Omental fat pad (tissue), 4 donors: ENCODE results near the gene TGFBR2. TPM values are rescaled to one million over a fixed set of nuclear protein-coding genes. Genes with fewer than 3 reads are reported as not detected.

Experiments used
- ATAC-seq: fragments of 150-250 bp; one replicate; pipeline ENCODE4 v1.9.1; 2016; ENCODE audit warnings: mild to moderate bottlenecking, moderate library complexity; ENCODE audit not compliant: low FRiP score
- DNase-seq: peaks from one replicate; pipeline ENCODE4 v3.0.0-alpha.2; 2019; ENCODE audit warnings: low spot score
- total RNA-seq, 4 donors: library from RNA; depleted of rRNA; stranded (reverse); fragments of >200 nt; gene quantifications; one replicate each; pipeline ENCODE4 v1.1.0, GENCODE V29; 2016
- TF ChIP-seq, protein P1 (sequence below), 3 donors: fragments of 450-650 bp; IDR thresholded peaks; one replicate each; pipeline ENCODE4 v1.5.1; 2016 to 2017; ENCODE audit warnings: antibody characterized with exemption in 3 of 3, mild to moderate bottlenecking in 3 of 3, moderate library complexity in 2 of 3

The TGFBR2 gene
- total RNA-seq: 100 to 1,000 TPM; 281 to 587 (median 369) TPM

DNA sequence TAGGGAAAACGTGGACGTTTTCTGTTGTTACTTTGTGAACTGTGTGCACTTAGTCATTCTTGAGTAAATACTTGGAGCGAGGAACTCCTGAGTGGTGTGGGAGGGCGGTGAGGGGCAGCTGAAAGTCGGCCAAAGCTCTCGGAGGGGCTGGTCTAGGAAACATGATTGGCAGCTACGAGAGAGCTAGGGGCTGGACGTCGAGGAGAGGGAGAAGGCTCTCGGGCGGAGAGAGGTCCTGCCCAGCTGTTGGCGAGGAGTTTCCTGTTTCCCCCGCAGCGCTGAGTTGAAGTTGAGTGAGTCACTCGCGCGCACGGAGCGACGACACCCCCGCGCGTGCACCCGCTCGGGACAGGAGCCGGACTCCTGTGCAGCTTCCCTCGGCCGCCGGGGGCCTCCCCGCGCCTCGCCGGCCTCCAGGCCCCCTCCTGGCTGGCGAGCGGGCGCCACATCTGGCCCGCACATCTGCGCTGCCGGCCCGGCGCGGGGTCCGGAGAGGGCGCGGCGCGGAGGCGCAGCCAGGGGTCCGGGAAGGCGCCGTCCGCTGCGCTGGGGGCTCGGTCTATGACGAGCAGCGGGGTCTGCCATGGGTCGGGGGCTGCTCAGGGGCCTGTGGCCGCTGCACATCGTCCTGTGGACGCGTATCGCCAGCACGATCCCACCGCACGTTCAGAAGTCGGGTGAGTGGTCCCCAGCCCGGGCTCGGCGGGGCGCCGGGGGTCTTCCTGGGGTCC lies at the start of gene TGFBR2:
Gene TGFBR2, plus strand, starts transcription at position 301 of the 731 bp plus-strand sequence. Its CDS starts 283 bp downstream, at position 584.
- ATAC-seq: peak; percentile 96
- TF ChIP-seq, protein P1, sequence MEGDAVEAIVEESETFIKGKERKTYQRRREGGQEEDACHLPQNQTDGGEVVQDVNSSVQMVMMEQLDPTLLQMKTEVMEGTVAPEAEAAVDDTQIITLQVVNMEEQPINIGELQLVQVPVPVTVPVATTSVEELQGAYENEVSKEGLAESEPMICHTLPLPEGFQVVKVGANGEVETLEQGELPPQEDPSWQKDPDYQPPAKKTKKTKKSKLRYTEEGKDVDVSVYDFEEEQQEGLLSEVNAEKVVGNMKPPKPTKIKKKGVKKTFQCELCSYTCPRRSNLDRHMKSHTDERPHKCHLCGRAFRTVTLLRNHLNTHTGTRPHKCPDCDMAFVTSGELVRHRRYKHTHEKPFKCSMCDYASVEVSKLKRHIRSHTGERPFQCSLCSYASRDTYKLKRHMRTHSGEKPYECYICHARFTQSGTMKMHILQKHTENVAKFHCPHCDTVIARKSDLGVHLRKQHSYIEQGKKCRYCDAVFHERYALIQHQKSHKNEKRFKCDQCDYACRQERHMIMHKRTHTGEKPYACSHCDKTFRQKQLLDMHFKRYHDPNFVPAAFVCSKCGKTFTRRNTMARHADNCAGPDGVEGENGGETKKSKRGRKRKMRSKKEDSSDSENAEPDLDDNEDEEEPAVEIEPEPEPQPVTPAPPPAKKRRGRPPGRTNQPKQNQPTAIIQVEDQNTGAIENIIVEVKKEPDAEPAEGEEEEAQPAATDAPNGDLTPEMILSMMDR (IDR thresholded peaks at IDR 0.05): peak in 2 of 3 donors; percentile 1 to 18

DNA sequence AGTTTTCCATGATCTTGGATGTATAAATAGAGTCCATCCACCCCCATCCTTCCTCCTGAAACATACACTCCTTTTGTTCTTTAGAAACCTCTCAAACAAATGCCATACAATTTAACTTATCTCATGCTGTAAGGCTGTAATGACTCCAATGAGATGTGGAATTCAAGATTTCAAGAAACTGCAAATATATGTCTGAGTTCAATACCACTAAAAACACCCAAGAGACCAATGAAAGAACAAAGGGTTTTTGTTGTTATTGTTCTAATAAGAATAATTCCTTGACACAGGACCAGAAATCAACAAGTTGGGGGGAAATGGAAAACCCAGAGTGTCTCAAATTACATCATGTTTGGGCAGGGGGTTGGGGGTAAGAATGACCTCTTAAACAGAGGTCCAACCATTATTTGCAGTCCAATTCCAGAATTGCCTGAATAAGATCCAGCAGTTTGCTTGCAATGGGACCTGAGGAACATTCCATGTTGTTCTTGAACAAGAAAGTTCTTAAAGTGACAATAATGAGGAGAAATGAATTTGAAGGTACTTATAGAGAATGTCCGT lies 48.6 kb upstream of the TGFBR2 start:
- no peak for ATAC-seq
- TF ChIP-seq, protein P1 (IDR thresholded peaks at IDR 0.05): no peak
- no peak for DNase-seq

More for the DNA sequence above, at the start of gene TGFBR2:
- peak; percentile 81 for DNase-seq

DNA sequence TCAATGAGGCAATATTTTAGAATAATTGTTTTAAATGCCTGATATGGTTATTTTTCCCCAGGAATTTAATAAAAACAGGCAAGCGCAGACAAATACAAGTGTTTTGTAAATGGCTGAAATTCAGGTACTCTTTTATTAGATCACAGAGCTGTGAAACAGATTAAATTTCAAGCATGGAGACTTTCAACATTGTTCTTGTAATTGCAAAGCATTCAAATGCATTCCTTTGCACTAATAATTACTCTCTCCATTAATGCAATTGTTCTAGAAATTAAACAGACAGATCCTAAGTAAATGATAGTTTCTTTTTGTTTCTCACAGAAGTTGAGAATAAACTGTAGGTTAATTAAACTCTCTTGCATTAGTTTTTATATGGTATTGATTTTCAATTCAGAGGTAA lies 42.4 kb upstream of the TGFBR2 start:
- no peak for ATAC-seq
- no peak for DNase-seq
- TF ChIP-seq, protein P1 (IDR thresholded peaks at IDR 0.05): no peak

DNA sequence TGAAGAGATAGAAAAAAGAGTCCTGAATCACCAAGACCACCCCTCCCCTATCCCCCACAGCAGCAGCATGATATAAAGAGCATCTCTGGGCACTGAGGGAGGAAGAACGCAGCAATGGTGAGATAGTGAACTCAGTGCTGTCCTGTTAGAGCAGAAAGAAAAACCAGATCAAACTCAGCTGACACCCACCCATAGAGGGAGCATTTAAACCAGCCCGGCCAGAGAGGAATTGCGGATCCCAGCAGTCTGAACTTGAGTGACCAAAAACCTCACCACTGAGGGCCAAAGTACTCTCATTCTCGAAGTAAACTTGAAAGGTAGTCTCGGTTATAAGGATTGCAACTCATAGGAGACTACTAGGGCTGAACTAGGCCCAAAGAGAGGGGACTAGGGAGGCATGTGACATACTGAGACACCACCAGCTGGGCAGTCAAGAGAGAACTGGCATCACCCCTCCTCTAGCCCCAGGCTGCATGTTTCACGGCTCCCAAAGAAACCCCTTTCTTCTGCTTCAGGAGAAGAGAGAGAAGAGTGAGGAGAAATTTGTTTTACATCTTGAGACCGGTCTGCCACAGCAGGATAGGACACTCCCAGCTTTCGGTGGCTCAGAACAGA lies 39.2 kb upstream of the TGFBR2 start:
- ATAC-seq (no peak), DNase-seq (no peak)
- TF ChIP-seq, protein P1 (IDR thresholded peaks at IDR 0.05): no peak

DNA sequence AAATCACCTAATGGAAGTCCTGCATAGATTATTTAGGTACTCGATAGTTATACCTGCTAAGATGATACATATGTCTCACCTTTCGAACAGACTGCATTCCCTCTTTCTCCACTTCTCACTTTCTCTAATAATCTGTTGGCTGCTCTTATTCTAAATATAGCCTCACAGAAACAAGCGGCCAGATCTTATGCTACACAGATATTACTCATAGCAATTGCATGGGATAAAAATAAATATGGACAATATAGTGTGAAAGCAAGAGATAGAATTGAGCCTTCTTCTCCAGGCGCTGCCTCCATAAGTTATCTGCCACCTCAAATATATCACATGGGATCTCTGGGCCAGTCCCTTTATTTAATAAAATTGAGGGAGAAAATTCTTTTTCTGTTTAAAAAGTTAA lies 29.5 kb upstream of the TGFBR2 start:
- TF ChIP-seq, protein P1 (IDR thresholded peaks at IDR 0.05): no peak
- DNase-seq: no peak
- no peak for ATAC-seq

DNA sequence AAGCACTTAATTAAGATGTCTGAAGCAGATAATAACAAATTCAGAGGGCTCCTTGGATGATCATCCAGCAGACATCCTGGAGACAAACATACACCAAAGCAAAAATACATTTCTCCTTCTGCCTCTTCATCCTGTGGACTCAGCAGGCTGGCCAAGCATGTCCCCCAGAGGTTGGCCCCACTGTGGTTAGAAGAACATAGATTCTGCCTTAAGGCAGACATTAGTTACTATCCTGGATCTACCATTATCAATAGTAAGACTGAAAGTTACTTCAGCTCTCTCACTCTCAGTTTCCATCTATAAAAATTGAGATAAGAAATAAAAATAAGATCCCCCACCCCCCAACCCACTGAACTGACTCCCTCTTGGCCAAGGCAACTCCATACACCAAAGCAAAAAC lies 28.6 kb upstream of the TGFBR2 start:
- TF ChIP-seq, protein P1 (IDR thresholded peaks at IDR 0.05): no peak
- ATAC-seq: no peak
- no peak for DNase-seq
